ENCODE measurements around the gene ZCWPW1.

ZCWPW1 gene, protein sequence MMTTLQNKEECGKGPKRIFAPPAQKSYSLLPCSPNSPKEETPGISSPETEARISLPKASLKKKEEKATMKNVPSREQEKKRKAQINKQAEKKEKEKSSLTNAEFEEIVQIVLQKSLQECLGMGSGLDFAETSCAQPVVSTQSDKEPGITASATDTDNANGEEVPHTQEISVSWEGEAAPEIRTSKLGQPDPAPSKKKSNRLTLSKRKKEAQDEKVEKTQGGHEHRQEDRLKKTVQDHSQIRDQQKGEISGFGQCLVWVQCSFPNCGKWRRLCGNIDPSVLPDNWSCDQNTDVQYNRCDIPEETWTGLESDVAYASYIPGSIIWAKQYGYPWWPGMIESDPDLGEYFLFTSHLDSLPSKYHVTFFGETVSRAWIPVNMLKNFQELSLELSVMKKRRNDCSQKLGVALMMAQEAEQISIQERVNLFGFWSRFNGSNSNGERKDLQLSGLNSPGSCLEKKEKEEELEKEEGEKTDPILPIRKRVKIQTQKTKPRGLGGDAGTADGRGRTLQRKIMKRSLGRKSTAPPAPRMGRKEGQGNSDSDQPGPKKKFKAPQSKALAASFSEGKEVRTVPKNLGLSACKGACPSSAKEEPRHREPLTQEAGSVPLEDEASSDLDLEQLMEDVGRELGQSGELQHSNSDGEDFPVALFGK

GRCh38 chr7:100428199-100428966, at the start of gene ZCWPW1:
TSS of gene ZCWPW1 (minus strand) at chr7:100428703. CDS start at chr7:100420649, 8,054 bp downstream.
- Histone ChIP-seq H3F3A (ENCODE audit: insufficient read depth) (peaks cover 56% of the 10 kb centered on the region), H3K9me2 (replicated peaks; ENCODE audit: insufficient read depth, low read length) (no peaks in the 10 kb centered on the region), H3K27ac (ENCODE audit: low read depth, low read length) (peak within 1 kb of the TSS; percentile 96), H4K20me1 (ENCODE audit: low read depth, low read length) (no peaks in the 10 kb centered on the region), H3K36me3 (ENCODE audit: low read length) (no peaks in the 10 kb centered on the region), H3K9ac (ENCODE audit: low read length) (peak within 1 kb of the TSS; percentile 99), H2AFZ (ENCODE audit: low read depth, low read length, severe bottlenecking) (peak within 1 kb of the TSS; percentile 58), H3K4me3 (ENCODE audit: insufficient read depth, low read length, poor library complexity, severe bottlenecking) (peak within 1 kb of the TSS; percentile 88), H3K27me3 (ENCODE audit: low read length) (no peaks in the 10 kb centered on the region), H3K9me3 (ENCODE audit: insufficient read depth, low read length) (no peaks in the 10 kb centered on the region), H3K79me2 (ENCODE audit: insufficient read depth, low read length) (peaks cover 27% of the 10 kb centered on the region), H3K4me2 (ENCODE audit: low read depth, low read length, poor library complexity, severe bottlenecking) (peak within 1 kb of the TSS; percentile 76)
- no peak for TF ChIP-seq EZH2phosphoT487 (conservative IDR thresholded peaks at IDR 0.05; ENCODE audit: low read length)
- TF ChIP-seq CTCF (IDR thresholded peaks at IDR 0.05; ENCODE audit: insufficient read depth, low read length, poor library complexity, severe bottlenecking), result no peak

DNA sequence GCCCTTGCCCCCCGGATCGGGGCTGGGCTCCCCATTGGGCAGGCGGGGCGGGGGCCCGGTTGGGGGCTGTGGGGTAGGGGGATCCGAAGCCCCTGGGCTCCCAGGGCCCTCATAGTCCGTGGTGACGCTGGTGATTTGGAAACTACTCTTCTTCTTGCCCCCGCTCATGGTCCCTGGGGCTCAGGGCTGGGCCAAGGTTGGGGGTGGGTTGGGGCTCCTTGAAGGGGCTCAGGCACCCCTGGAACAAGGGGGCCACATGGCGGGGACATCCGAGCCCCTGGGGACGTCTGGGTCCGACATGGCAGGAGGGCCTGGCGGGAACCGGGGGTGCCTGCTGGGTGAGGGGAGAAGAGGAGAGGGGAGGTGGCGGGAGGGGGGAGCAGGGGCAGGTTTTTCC, 49.4 kb upstream of the ZCWPW1 start:
- Histone ChIP-seq H3F3A (ENCODE audit: insufficient read depth) (peaks cover 9% of the 10 kb centered on the region; the same call in 1 of the 2 replicates), H4K20me1 (ENCODE audit: low read depth, low read length) (no peaks in the 10 kb centered on the region)

More for the DNA sequence above, 49.4 kb upstream of the ZCWPW1 start:
- Histone ChIP-seq H3K36me3 (ENCODE audit: low read length) (no peaks in the 10 kb centered on the region), H3K27me3 (ENCODE audit: low read length) (no peaks in the 10 kb centered on the region), H3K4me2 (ENCODE audit: low read depth, low read length, poor library complexity, severe bottlenecking) (peak overlapping the region; percentile 94), H2AFZ (ENCODE audit: low read depth, low read length, severe bottlenecking) (peak overlapping the region; percentile 68), H3K27ac (ENCODE audit: low read depth, low read length) (peak overlapping the region; percentile 54), H3K9me3 (ENCODE audit: insufficient read depth, low read length) (no peaks in the 10 kb centered on the region), H3K4me3 (ENCODE audit: insufficient read depth, low read length, poor library complexity, severe bottlenecking) (peak overlapping the region; percentile 93), H3K9me2 (replicated peaks; ENCODE audit: insufficient read depth, low read length) (no peaks in the 10 kb centered on the region), H3K79me2 (ENCODE audit: insufficient read depth, low read length) (peaks cover 19% of the 10 kb centered on the region; the same call in 1 of the 2 replicates), H3K9ac (ENCODE audit: low read length) (peak overlapping the region; percentile 88)
- no peak for TF ChIP-seq EZH2phosphoT487 (conservative IDR thresholded peaks at IDR 0.05; ENCODE audit: low read length)
- TF ChIP-seq CTCF (IDR thresholded peaks at IDR 0.05; ENCODE audit: insufficient read depth, low read length, poor library complexity, severe bottlenecking), result no peak
